KOPT-K1 (cell line): ENCODE data around the gene IGFBP4.
A peak's percentile ranks its signal among the peaks of the same experiment; 100 is the strongest.

Source experiments
- H3K27ac ChIP-seq: fragments of 200-600 bp; sonication (generic); 2 replicates; pipeline ENCODE4 v1.5.1; 2016; ENCODE audit warnings: antibody characterized with exemption, mild to moderate bottlenecking, low read depth, low read length; ENCODE audit not compliant: poor library complexity, severe bottlenecking
- H3K36me3 ChIP-seq: fragments of 200-600 bp; sonication (generic); 2 replicates; pipeline ENCODE4 v1.5.1; 2017; ENCODE audit warnings: antibody characterized with exemption, mild to moderate bottlenecking, low read length, moderate library complexity; ENCODE audit not compliant: insufficient read depth
- H3K9me3 ChIP-seq: fragments of 200-600 bp; sonication (generic); 2 replicates; pipeline ENCODE4 v1.5.1; 2017; ENCODE audit warnings: antibody characterized with exemption, low read length, mild to moderate bottlenecking; ENCODE audit not compliant: insufficient read depth, poor library complexity, severe bottlenecking

The IGFBP4 gene

GRCh38 chr17:40482722-40483121 is 39.5 kb downstream of the IGFBP4 start:
- Histone ChIP-seq H3K36me3 (no peaks in the 10 kb centered on the region), H3K27ac (no peak overlapping the region), H3K9me3 (no peaks in the 10 kb centered on the region)

- Histone ChIP-seq H3K36me3 (no peaks in the 10 kb centered on the region), H3K27ac (no peak overlapping the region), H3K9me3 (no peaks in the 10 kb centered on the region)
These were observed 40.4 kb downstream of the IGFBP4 start for GRCh38 chr17:40483679-40484078.

GRCh38 chr17:40484285-40484972 is 41.2 kb downstream of the IGFBP4 start:
- no peak overlapping the region for H3K27ac ChIP-seq
- no peaks in the 10 kb centered on the region for H3K9me3 ChIP-seq
- no peaks in the 10 kb centered on the region for H3K36me3 ChIP-seq

- no peak overlapping the region for H3K27ac ChIP-seq
- no peaks in the 10 kb centered on the region for H3K36me3 ChIP-seq
- H3K9me3 ChIP-seq = no peaks in the 10 kb centered on the region
These were observed 41.8 kb downstream of the IGFBP4 start for GRCh38 chr17:40484973-40485530.

GRCh38 chr17:40485851-40486521 is 42.7 kb downstream of the IGFBP4 start:
- Histone ChIP-seq H3K9me3 (no peaks in the 10 kb centered on the region), H3K27ac (no peak overlapping the region), H3K36me3 (no peaks in the 10 kb centered on the region)

- Histone ChIP-seq H3K36me3 (no peaks in the 10 kb centered on the region), H3K9me3 (no peaks in the 10 kb centered on the region), H3K27ac (no peak overlapping the region)
These were observed 43.5 kb downstream of the IGFBP4 start for GRCh38 chr17:40486522-40487370.

GRCh38 chr17:40487371-40488020 is 44.2 kb downstream of the IGFBP4 start:
- H3K9me3 ChIP-seq = no peaks in the 10 kb centered on the region
- no peak overlapping the region for H3K27ac ChIP-seq
- H3K36me3 ChIP-seq = no peaks in the 10 kb centered on the region

GRCh38 chr17:40490289-40490853 is 47.1 kb downstream of the IGFBP4 start:
- H3K36me3 ChIP-seq = no peaks in the 10 kb centered on the region
- H3K9me3 ChIP-seq = no peaks in the 10 kb centered on the region
- H3K27ac ChIP-seq = peak overlapping the region; percentile 62

GRCh38 chr17:40490982-40491381 is 47.7 kb downstream of the IGFBP4 start:
- peak overlapping the region; percentile 62 for H3K27ac ChIP-seq
- no peaks in the 10 kb centered on the region for H3K36me3 ChIP-seq
- H3K9me3 ChIP-seq = no peaks in the 10 kb centered on the region

- H3K36me3 ChIP-seq = no peaks in the 10 kb centered on the region
- peak overlapping the region; percentile 62 for H3K27ac ChIP-seq
- H3K9me3 ChIP-seq = no peaks in the 10 kb centered on the region
These were observed 48.2 kb downstream of the IGFBP4 start for GRCh38 chr17:40491486-40491885.

- no peaks in the 10 kb centered on the region for H3K36me3 ChIP-seq
- no peaks in the 10 kb centered on the region for H3K9me3 ChIP-seq
- H3K27ac ChIP-seq = peak overlapping the region; percentile 15
These were observed 50.4 kb downstream of the IGFBP4 start for GRCh38 chr17:40493697-40494096.

GRCh38 chr17:40495140-40495539 is 51.9 kb downstream of the IGFBP4 start:
- Histone ChIP-seq H3K36me3 (no peaks in the 10 kb centered on the region), H3K27ac (no peak overlapping the region)

GRCh38 chr17:40496170-40496569 is 52.9 kb downstream of the IGFBP4 start:
- Histone ChIP-seq H3K36me3 (no peaks in the 10 kb centered on the region), H3K27ac (no peak overlapping the region), H3K9me3 (no peaks in the 10 kb centered on the region)

More at GRCh38 chr17:40495140-40495539, 51.9 kb downstream of the IGFBP4 start:
- H3K9me3 ChIP-seq = no peaks in the 10 kb centered on the region

GRCh38 chr17:40496634-40497420 is 53.6 kb downstream of the IGFBP4 start:
- Histone ChIP-seq H3K27ac (no peak overlapping the region), H3K9me3 (no peaks in the 10 kb centered on the region), H3K36me3 (no peaks in the 10 kb centered on the region)
